CD4-positive, alpha-beta T cell treated with Interleukin-4 for 1 hour (primary cell): ENCODE data around the gene WSCD2.

Experiments used
- DNase-seq, 2 donors: peaks; one replicate each; pipeline ENCODE4 v3.0.0-alpha.2; 2020 to 2022

WSCD2 gene

GRCh38 chr12:108270849-108271143 lies 141.7 kb downstream of the WSCD2 start:
- DNase-seq, result no peak

GRCh38 chr12:108271951-108272872 lies 143.1 kb downstream of the WSCD2 start:
- DNase-seq, result no peak

GRCh38 chr12:108273217-108273616 lies 144.1 kb downstream of the WSCD2 start:
- DNase-seq, result no peak

- no peak for DNase-seq
Measured at GRCh38 chr12:108277613-108278012, 148.5 kb downstream of the WSCD2 start.

- no peak for DNase-seq
Measured at GRCh38 chr12:108282160-108282559, 153.1 kb downstream of the WSCD2 start.

- no peak for DNase-seq
Measured at GRCh38 chr12:108282676-108283075, 153.6 kb downstream of the WSCD2 start.

GRCh38 chr12:108284163-108284562 lies 155.1 kb downstream of the WSCD2 start:
- no peak for DNase-seq

GRCh38 chr12:108285016-108285415 lies 155.9 kb downstream of the WSCD2 start:
- DNase-seq, result no peak

- DNase-seq, result no peak
Measured at GRCh38 chr12:108287227-108287626, 158.1 kb downstream of the WSCD2 start.

DNA sequence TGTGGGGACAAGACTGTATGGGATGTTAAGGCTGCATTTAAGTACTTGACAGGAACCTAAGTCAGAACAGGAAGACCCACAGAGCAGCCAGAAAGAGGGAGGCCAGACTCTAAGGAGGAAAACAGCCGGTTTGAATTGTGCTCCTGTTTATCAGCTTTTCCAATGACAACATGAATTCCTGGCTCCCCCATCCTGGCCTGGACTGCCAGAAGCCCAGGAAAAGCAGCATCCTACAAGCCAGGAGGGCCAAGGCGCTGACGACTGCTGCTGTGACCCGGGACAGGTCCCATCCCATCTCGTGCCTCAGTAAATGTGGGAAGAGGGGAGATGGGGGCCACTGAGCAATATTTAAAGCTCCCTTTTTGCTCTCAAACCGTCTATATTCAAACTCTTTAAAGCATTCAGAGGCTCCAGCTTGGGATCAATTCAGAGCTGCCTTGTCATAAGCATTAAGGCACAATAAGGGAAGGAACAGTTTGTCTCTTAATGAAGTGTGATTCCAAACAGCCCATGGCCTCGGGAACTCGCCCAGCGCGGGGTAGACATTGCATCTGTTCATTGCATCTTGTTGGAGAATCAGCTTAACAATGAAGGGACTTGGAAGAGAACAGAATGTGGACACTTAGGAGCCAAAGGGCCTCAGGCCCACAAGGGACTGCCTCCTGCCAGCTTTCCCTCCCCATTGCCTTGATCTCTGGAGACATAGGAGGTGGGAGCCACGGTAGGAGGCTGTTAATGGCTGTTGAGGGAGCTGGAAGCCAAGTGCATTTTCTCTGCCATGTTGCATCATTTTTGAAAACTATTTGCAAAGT lies 160.5 kb downstream of the WSCD2 start:
- no peak for DNase-seq

- no peak for DNase-seq
Measured at GRCh38 chr12:108295641-108296040, 166.6 kb downstream of the WSCD2 start.

- peak in 1 of 2 donors; percentile 14 for DNase-seq
Measured at GRCh38 chr12:108296945-108297344, 167.9 kb downstream of the WSCD2 start.

- no peak for DNase-seq
Measured at GRCh38 chr12:108297424-108297823, 168.3 kb downstream of the WSCD2 start.

DNA sequence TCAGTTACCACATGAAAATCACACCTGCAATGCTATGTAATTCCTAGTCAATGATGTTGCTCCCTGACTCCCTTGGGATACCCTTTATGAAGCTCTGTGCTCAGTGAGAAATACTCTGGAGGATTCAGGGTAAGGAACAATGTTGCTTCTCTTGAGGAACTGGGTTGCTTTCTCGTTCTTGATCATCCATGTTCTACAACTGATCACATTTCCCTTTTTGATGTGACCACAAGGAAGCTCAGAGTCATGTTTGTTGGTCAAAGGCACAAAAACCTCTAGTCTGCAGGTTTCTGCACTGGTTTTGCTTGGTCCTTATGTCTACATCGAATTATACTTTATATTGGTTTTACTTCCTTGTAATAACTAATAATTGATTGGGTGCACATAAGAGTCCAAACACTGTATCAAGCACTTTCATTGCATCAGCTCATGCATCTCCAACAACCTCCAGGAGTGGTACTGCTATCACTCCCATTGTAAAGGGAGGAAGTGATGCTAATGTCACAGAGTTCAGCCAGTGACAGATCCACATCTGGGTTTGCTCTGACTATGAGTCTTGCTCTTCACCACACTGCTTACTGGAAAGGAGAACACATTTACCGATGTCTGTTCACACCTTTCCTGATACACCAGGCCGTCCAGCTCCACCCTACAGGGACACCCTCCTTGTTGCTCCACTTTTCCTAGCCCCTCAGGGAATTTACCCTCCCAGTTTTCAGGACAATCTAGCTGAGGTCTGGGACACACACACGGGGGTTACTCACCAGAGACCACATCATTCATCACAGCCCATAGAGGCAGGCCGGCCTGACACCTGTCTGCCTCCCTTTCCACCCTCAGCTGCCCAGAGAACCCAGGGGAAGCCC lies 169.0 kb downstream of the WSCD2 start:
- DNase-seq, result no peak

DNA sequence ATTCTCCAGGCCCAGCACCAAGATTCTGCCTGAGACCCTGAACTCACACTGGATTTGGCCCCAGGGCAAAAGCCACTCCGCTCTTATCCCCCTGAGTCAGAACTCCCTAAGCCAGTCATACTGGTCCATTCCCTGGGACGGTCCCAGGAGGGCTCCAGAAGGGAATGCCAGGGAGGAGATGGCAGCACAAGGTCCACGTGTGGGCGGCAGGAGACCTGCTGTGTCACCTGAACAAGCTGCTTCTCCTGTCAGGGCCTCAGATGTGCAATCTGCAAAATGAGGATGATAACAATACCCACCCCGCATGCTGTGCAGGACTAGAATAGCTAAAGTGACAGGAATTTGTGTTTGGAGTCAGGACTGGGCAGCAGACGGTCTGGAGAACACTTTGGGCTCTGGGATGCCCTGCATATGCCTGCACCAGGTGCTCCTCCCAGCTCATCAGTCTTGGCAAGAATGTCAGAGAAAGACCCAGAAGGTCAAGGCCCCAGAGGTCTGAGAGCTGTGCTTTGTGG lies 169.7 kb downstream of the WSCD2 start:
- no peak for DNase-seq

DNA sequence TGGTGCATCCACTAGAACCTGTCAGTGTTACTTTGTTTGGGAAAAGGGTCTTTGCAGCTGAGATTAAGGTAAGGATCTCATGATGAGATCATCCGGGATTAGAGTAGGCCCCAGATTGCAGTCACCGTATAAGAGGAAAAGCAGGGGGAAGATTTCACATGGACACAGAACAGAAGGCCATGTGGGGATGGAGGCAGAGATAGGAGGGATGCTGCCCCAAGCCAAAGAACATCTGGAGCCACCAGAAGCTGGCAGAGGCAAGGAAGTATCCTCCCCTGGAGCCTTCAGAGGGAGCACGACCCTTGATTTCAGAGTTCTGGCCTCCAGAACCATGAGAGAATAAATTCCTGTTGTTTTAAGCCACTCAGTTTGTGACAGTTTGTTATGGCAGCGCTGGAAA lies 170.4 kb downstream of the WSCD2 start:
- DNase-seq, result no peak
